Measurements from ENCODE around the gene SMIM29.
A peak's percentile ranks its signal among the peaks of the same experiment; 100 is the strongest.

GRCh38 chr6:34226731-34227586 is 21.8 kb downstream of the SMIM29 start:
- TF ChIP-seq CTCF (optimal IDR thresholded peaks at IDR 0.05 in 1 of 3, IDR thresholded peaks at IDR 0.05 in 1 of 3, conservative IDR thresholded peaks at IDR 0.05 in 1 of 3; ENCODE audit: extremely low read depth in 1 of 3, insufficient read depth in 2 of 3, low read length in 3 of 3) (peak in 1 of 3 experiments; percentile 20), EZH2 (IDR thresholded peaks at IDR 0.05; ENCODE audit: low read length) (no peak)
